Measurements from ENCODE around the gene NUP98. TPM values are rescaled to one million over a fixed set of nuclear protein-coding genes. Genes with fewer than 3 reads are reported as not detected.

The NUP98 gene
- total RNA-seq, 2 experiments from 2014 or later, result 161 to 186 TPM

DNA sequence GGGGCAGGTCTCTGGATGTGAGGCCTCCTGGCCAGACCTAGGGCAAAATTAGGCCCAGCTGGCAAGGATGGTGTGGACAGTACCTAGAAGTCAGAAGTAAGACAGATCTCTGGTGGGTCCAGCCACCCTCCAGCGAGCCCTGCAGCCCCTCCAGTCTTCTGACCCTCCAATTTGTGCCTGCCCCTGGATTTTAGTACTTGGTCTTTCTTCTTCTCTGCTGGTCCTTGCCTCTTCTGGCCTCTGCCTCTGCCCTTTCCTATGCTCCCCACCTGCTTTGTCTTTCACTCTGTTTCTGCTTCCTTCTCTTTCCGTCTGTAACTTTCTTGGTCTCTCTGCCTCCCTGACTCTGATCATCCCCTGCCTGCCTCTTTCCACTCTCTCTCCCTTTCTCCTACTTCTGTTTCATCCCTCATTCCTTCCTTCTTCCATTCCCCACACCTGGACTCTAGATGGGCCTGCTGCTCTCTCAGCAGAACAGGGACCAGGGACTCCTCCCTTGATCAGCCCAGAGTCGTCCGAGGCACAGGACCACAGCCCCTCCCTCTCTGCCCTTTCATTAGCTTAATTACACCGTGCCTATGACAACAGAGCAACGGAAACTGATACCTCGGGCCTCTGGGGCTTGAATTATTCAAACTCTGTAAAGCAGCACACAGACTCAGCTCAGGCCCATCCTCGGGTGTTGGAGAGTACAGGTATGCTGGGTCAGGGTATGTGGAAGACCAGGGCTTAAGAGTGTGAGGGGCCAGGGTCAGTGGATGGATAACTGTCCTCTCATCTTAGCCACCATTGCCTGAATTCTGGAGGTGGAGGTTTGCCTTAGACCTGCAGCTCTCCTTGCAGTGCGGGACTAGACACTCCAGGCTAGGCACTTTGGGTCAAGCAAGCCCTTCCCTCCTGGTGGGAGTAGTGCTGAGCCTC lies 125.8 kb downstream of the NUP98 start, which contains the start of gene CHRNA10:
Gene CHRNA10 (minus strand): TSS at position 51 of the 921 bp plus-strand sequence. CDS start 72 bp downstream, outside the sequence.
- H3K27ac ChIP-seq (ENCODE audit: low read depth in 1 of 2, low read length in 2 of 2), result no peak within 1 kb of the TSS
- H3K4me3 ChIP-seq (ENCODE audit: low read length), result no peak within 1 kb of the TSS
- Mint-ChIP-seq H3K9me3 (no peaks in the 10 kb centered on the region), H3K4me1 (ENCODE audit: low read depth) (no peaks in the 10 kb centered on the region), H3K36me3 (ENCODE audit: low read depth) (peaks cover 85% of the 10 kb centered on the region), H3K27ac (peak within 1 kb of the TSS; percentile 28), H3K4me3 (no peak within 1 kb of the TSS), H3K27me3 (no peaks in the 10 kb centered on the region)
- ChIA-PET POLR2A (no interaction called here), CTCF (no interaction called here)
- H3K4me1 ChIP-seq (ENCODE audit: insufficient read depth, low read length), result no peaks in the 10 kb centered on the region
- TF ChIP-seq, protein P1, sequence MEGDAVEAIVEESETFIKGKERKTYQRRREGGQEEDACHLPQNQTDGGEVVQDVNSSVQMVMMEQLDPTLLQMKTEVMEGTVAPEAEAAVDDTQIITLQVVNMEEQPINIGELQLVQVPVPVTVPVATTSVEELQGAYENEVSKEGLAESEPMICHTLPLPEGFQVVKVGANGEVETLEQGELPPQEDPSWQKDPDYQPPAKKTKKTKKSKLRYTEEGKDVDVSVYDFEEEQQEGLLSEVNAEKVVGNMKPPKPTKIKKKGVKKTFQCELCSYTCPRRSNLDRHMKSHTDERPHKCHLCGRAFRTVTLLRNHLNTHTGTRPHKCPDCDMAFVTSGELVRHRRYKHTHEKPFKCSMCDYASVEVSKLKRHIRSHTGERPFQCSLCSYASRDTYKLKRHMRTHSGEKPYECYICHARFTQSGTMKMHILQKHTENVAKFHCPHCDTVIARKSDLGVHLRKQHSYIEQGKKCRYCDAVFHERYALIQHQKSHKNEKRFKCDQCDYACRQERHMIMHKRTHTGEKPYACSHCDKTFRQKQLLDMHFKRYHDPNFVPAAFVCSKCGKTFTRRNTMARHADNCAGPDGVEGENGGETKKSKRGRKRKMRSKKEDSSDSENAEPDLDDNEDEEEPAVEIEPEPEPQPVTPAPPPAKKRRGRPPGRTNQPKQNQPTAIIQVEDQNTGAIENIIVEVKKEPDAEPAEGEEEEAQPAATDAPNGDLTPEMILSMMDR (IDR thresholded peaks at IDR 0.05), result no peak
- ATAC-seq (ENCODE audit: poor library complexity) (no peak), DNase-seq (no peak)
- H3K36me3 ChIP-seq (ENCODE audit: insufficient read depth, low read length), result peaks cover 67% of the 10 kb centered on the region
- H3K27me3 ChIP-seq (ENCODE audit: control insufficient read depth in 1 of 2, insufficient read depth in 2 of 2, low read length in 2 of 2), result no peaks in the 10 kb centered on the region
- H3K9me3 ChIP-seq (ENCODE audit: control insufficient read depth in 1 of 2, insufficient read depth in 1 of 2, low read length in 2 of 2), result no peaks in the 10 kb centered on the region
- intact Hi-C loops (cut with DNase I, micrococcal nuclease), result no loop called here

DNA sequence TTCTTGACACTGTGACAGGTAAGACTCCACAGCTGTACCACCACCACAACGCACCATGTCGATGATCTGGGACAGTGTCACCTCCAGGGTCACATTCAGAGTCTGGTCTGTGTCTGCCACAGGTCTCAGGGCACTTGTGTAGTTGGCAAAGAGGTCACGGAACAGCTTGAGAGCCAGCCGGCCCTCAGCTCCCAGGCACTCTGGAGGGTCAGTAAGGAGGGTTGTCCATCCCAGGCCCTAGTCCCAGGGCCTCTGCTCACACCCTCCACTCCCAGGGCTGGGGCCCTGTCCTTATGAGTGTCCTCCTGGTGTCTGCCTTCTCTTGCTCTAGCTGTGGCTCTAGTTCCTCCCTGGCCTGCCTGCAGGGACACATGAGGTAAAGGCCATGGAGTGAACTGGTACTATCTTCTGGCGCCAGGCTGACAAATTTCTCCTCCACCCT lies 127.6 kb downstream of the NUP98 start:
- intact Hi-C loops (cut with DNase I, micrococcal nuclease), result no loop called here
- Histone ChIP-seq H3K27ac (ENCODE audit: low read depth in 1 of 2, low read length in 2 of 2) (no peak overlapping the region), H3K36me3 (ENCODE audit: insufficient read depth, low read length) (peaks cover 54% of the 10 kb centered on the region), H3K4me1 (ENCODE audit: insufficient read depth, low read length) (no peaks in the 10 kb centered on the region), H3K27me3 (ENCODE audit: control insufficient read depth in 1 of 2, insufficient read depth in 2 of 2, low read length in 2 of 2) (no peaks in the 10 kb centered on the region), H3K4me3 (ENCODE audit: low read length) (no peak overlapping the region), H3K9me3 (ENCODE audit: control insufficient read depth in 1 of 2, insufficient read depth in 1 of 2, low read length in 2 of 2) (no peaks in the 10 kb centered on the region)
- Mint-ChIP-seq H3K4me3 (no peak overlapping the region), H3K4me1 (ENCODE audit: low read depth) (no peaks in the 10 kb centered on the region), H3K27me3 (no peaks in the 10 kb centered on the region), H3K36me3 (ENCODE audit: low read depth) (peaks cover 85% of the 10 kb centered on the region), H3K27ac (no peak overlapping the region), H3K9me3 (no peaks in the 10 kb centered on the region)
- TF ChIP-seq, protein P1 (IDR thresholded peaks at IDR 0.05), result no peak
- ChIA-PET POLR2A (no interaction called here), CTCF (no interaction called here)
- ATAC-seq (ENCODE audit: poor library complexity) (no peak), DNase-seq (no peak)

DNA sequence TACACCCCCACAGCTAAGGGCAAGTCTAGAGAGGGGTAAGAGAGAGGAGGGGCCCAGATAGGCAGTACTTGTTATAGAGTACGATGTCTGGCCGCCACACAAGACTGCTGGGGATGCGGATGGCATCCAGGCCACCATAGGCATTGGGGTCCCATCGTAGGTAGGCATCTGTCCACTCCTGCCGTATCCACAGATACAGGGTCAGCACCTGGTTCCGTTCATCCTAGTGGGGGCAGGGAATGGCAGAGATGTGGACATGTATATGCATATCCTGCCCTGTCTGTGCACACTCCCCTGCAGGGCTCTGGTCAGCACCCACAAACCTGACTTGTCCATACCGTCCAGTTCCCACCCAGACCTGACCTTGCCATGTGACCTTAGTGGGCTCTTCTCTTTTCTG lies 128.2 kb downstream of the NUP98 start:
- Histone ChIP-seq H3K4me3 (ENCODE audit: low read length) (no peak overlapping the region), H3K9me3 (ENCODE audit: control insufficient read depth in 1 of 2, insufficient read depth in 1 of 2, low read length in 2 of 2) (no peaks in the 10 kb centered on the region), H3K36me3 (ENCODE audit: insufficient read depth, low read length) (peaks cover 54% of the 10 kb centered on the region), H3K27ac (ENCODE audit: low read depth in 1 of 2, low read length in 2 of 2) (no peak overlapping the region), H3K4me1 (ENCODE audit: insufficient read depth, low read length) (no peaks in the 10 kb centered on the region), H3K27me3 (ENCODE audit: control insufficient read depth in 1 of 2, insufficient read depth in 2 of 2, low read length in 2 of 2) (no peaks in the 10 kb centered on the region)
- Mint-ChIP-seq H3K4me3 (no peak overlapping the region), H3K4me1 (ENCODE audit: low read depth) (no peaks in the 10 kb centered on the region), H3K36me3 (ENCODE audit: low read depth) (peaks cover 82% of the 10 kb centered on the region), H3K27ac (no peak overlapping the region), H3K27me3 (no peaks in the 10 kb centered on the region), H3K9me3 (no peaks in the 10 kb centered on the region)
- POLR2A ChIA-PET, result no interaction called here
- ATAC-seq (ENCODE audit: poor library complexity) (no peak), DNase-seq (no peak)
- TF ChIP-seq, protein P1 (IDR thresholded peaks at IDR 0.05), result no peak
- intact Hi-C loops (cut with DNase I, micrococcal nuclease), result no loop called here
- CTCF ChIA-PET, result no interaction called here

Data from CD4-positive, alpha-beta T cell (primary cell).